Posterior vena cava (tissue), 2 donors: ENCODE results near the gene KLC4. TPM values are rescaled to one million over a fixed set of nuclear protein-coding genes. Genes with fewer than 3 reads are reported as not detected.
"Not testable (repeated sequence)": the region's sequence is repeated elsewhere in the genome, so short reads cannot be mapped to it uniquely, and the experiment has no call there.

ENCODE experiments used
- DNase-seq: peaks from one replicate; pipeline ENCODE4 v3.0.0-alpha.2; 2020; ENCODE audit warnings: low spot score
- intact Hi-C, 2 donors: fragments of 100-400 bp; cut with DNase I; formaldehyde crosslinking; loops; one replicate each; pipeline versions ENCODE4 v1.14.1 to v1.14.2; 2022 to 2023
- total RNA-seq, 2 donors: library from RNA; stranded (reverse); fragmentation: NEBNext Ultra II Directional; extraction: Animal tissue kit (Norgen Biotek cat#: 25700); gene quantifications; one replicate each; pipeline ENCODE4 v1.2.1, GENCODE V29; 2021
- donor health status: DM: yes; HTN: yes; CAD: no.
- donor health status: DM: yes; HTN: yes; CAD: no.

KLC4 gene
- total RNA-seq, 2 donors from 2014 or later: 15.1 TPM

- peak; percentile 75 for DNase-seq
- intact Hi-C loops: no loop called here
Observed at GRCh38 chr6:43113431-43114260, 54.2 kb downstream of the KLC4 start.

- intact Hi-C loops: no loop called here
- peak; percentile 49 for DNase-seq
Observed at GRCh38 chr6:43115365-43115764, 55.9 kb downstream of the KLC4 start.

- peak; percentile 35 for DNase-seq
- intact Hi-C loops: not testable (repeated sequence)
Observed at GRCh38 chr6:43117466-43117865, 58.0 kb downstream of the KLC4 start.

- DNase-seq: peak; percentile 61
- intact Hi-C loops: no loop called here
Observed at GRCh38 chr6:43119482-43119881, 60.1 kb downstream of the KLC4 start.

- peak; percentile 61 for DNase-seq
- intact Hi-C loops: loop anchor here in 1 of 2 donors (10.0 kb wide), 2 partner anchors 55 to 115 kb away; no protein-coding TSS in a partner anchor
Observed at GRCh38 chr6:43120101-43120763, 60.8 kb downstream of the KLC4 start.

- intact Hi-C loops: loop anchor here in 1 of 2 donors (10.0 kb wide), 2 partner anchors 56 to 116 kb away; no protein-coding TSS in a partner anchor
- peak; percentile 94 for DNase-seq
Observed at GRCh38 chr6:43120944-43121913, 61.8 kb downstream of the KLC4 start.

- DNase-seq: peak; percentile 62
- intact Hi-C loops: loop anchor here in 1 of 2 donors (10.0 kb wide), 2 partner anchors 57 to 117 kb away; no protein-coding TSS in a partner anchor
Observed at GRCh38 chr6:43122146-43122545, 62.7 kb downstream of the KLC4 start.

GRCh38 chr6:43123461-43124314 lies 64.3 kb downstream of the KLC4 start:
- intact Hi-C loops: loop anchor here in 1 of 2 donors (1.0 to 10.0 kb wide), 3 partner anchors 23 to 119 kb away; no protein-coding TSS in a partner anchor
- peak; percentile 73 for DNase-seq

GRCh38 chr6:43124481-43124880 lies 65.0 kb downstream of the KLC4 start:
- intact Hi-C loops: loop anchor here in 1 of 2 donors (10.0 kb wide), 2 partner anchors 60 to 120 kb away; no protein-coding TSS in a partner anchor

More at GRCh38 chr6:43124481-43124880, 65.0 kb downstream of the KLC4 start:
- peak; percentile 77 for DNase-seq

Other genes with a start within 250 kb of the KLC4 start
- 10 to 100 TPM; 52.9 to 63.0 TPM for gene RPL7L1, start 180.0 kb upstream of the KLC4 start, total RNA-seq
- gene PTCRA, start 143.6 kb upstream of the KLC4 start, total RNA-seq: not detected
- 10 to 100 TPM; 20.8 to 33.7 TPM for gene CNPY3, start 130.2 kb upstream of the KLC4 start, total RNA-seq
- gene GNMT, start 98.9 kb upstream of the KLC4 start, total RNA-seq: not detected
- gene PEX6, start 80.5 kb upstream of the KLC4 start, total RNA-seq: 10 to 100 TPM in 1 of 2 donors, 1 to 10 TPM in 1; 8.8 to 12.8 TPM
- gene PPP2R5D, start 75.1 kb upstream of the KLC4 start, total RNA-seq: 10 to 100 TPM; 26.0 to 33.5 TPM
- 10 to 100 TPM; 41.8 to 45.9 TPM for gene MEA1, start 45.7 kb upstream of the KLC4 start, total RNA-seq
- gene KLHDC3, start 45.4 kb upstream of the KLC4 start, total RNA-seq: 10 to 100 TPM; 43.7 to 44.1 TPM
- gene RRP36, start 38.0 kb upstream of the KLC4 start, total RNA-seq: 10 to 100 TPM; 40.0 to 40.1 TPM
- gene CUL7, start 5.8 kb upstream of the KLC4 start, total RNA-seq: 1 to 10 TPM; 9.3 to 9.9 TPM
- gene MRPL2, start 197 bp upstream of the KLC4 start, total RNA-seq: 10 to 100 TPM; 30.7 to 34.4 TPM
- 10 to 100 TPM in 1 of 2 donors, 1 to 10 TPM in 1; 3.0 to 10.3 TPM for gene PTK7, start 16.7 kb downstream of the KLC4 start, total RNA-seq
- gene SRF, start 111.6 kb downstream of the KLC4 start, total RNA-seq: 10 to 100 TPM; 92.6 to 95.6 TPM
- gene CUL9, start 122.6 kb downstream of the KLC4 start, total RNA-seq: 10 to 100 TPM; 24.5 to 25.5 TPM
- 10 to 100 TPM; 24.5 to 42.5 TPM for gene DNPH1, start 169.8 kb downstream of the KLC4 start, total RNA-seq
- under 1 TPM; 0.09 to 0.14 TPM for gene TTBK1, start 183.8 kb downstream of the KLC4 start, total RNA-seq
- gene SLC22A7, start 238.6 kb downstream of the KLC4 start, total RNA-seq: not detected
- gene CRIP3, start 249.2 kb downstream of the KLC4 start, total RNA-seq: 1 to 10 TPM in 1 of 2 donors, under 1 TPM in 1; 1.00 to 1.4 TPM